HL-60 (cell line): ENCODE measurements around the gene CACNA1H.

Source experiments
- DNase-seq, 2 experiments: peaks; one replicate each; pipeline ENCODE4 v3.0.0-alpha.2; 2010 to 2020; ENCODE audit warnings: low read depth in 1 of 2, low spot score in 1 of 2
- H3K27ac ChIP-seq: fragments of 250-450 bp; sonication (Bioruptor Pico); replicated peaks from 2 replicates; pipeline ENCODE4 v1.5.1; 2020; ENCODE audit warnings: mild to moderate bottlenecking, moderate library complexity
- H3K27me3 ChIP-seq: fragments of 250-450 bp; sonication (Bioruptor Pico); 2 replicates; pipeline ENCODE4 v1.5.1; 2021; ENCODE audit warnings: mild to moderate bottlenecking, moderate library complexity; ENCODE audit not compliant: insufficient read depth, poor library complexity, severe bottlenecking
- H3K4me3 ChIP-seq: replicated peaks from 2 replicates; pipeline ENCODE4 v1.5.1; 2011; ENCODE audit warnings: mild to moderate bottlenecking, control low read depth, low read length; ENCODE audit not compliant: insufficient read depth
- CTCF ChIP-seq: IDR thresholded peaks from one replicate; pipeline ENCODE4 v1.5.1; 2011; ENCODE audit warnings: low read length, control low read depth, inconsistent platforms; ENCODE audit not compliant: insufficient read depth
- GABPA ChIP-seq: IDR thresholded peaks from 2 replicates; pipeline ENCODE4 v1.6.1; 2012; ENCODE audit warnings: low read depth
- POLR2AphosphoS5 ChIP-seq: IDR thresholded peaks from 2 replicates; pipeline ENCODE4 v1.6.1; 2012; ENCODE audit warnings: low read depth
- REST ChIP-seq: IDR thresholded peaks from 2 replicates; pipeline ENCODE4 v1.6.1; 2012; ENCODE audit warnings: low read depth; ENCODE audit not compliant: insufficient replicate concordance
- SPI1 ChIP-seq: IDR thresholded peaks from 2 replicates; pipeline ENCODE4 v1.6.1; 2012; ENCODE audit warnings: low read depth, mild to moderate bottlenecking, borderline replicate concordance

The CACNA1H gene

GRCh38 chr16:1109648-1110047, 43.3 kb upstream of the CACNA1H start:
- DNase-seq = no peak
- H3K27me3 ChIP-seq = peaks cover 9% of the 10 kb centered on the region
- no peak overlapping the region for H3K27ac ChIP-seq
- TF ChIP-seq GABPA = no peak
- no peak for TF ChIP-seq POLR2AphosphoS5
- no peak for TF ChIP-seq SPI1
- no peak for TF ChIP-seq CTCF
- no peak for TF ChIP-seq REST
- H3K4me3 ChIP-seq = no peak overlapping the region

- Histone ChIP-seq H3K4me3 (no peak overlapping the region), H3K27ac (no peak overlapping the region), H3K27me3 (peaks cover 5% of the 10 kb centered on the region)
- TF ChIP-seq SPI1 = no peak
- no peak for TF ChIP-seq REST
- no peak for TF ChIP-seq GABPA
- TF ChIP-seq CTCF = no peak
- TF ChIP-seq POLR2AphosphoS5 = no peak
- no peak for DNase-seq
These were observed 40.3 kb upstream of the CACNA1H start for GRCh38 chr16:1112506-1113184.

- no peak overlapping the region for H3K4me3 ChIP-seq
- no peak for TF ChIP-seq GABPA
- TF ChIP-seq POLR2AphosphoS5 = no peak
- no peak for TF ChIP-seq SPI1
- no peak for TF ChIP-seq REST
- TF ChIP-seq CTCF = no peak
- DNase-seq = no peak
- H3K27me3 ChIP-seq = peaks cover 5% of the 10 kb centered on the region
- H3K27ac ChIP-seq = no peak overlapping the region
These were observed 39.4 kb upstream of the CACNA1H start for GRCh38 chr16:1113489-1113888.
